ENCODE results near the gene USP7. TPM values are rescaled to one million over a fixed set of nuclear protein-coding genes. Genes with fewer than 3 reads are reported as not detected.

USP7 gene
- total RNA-seq, 4 donors from 2014 or later: 125 to 139 (median 130) TPM

DNA sequence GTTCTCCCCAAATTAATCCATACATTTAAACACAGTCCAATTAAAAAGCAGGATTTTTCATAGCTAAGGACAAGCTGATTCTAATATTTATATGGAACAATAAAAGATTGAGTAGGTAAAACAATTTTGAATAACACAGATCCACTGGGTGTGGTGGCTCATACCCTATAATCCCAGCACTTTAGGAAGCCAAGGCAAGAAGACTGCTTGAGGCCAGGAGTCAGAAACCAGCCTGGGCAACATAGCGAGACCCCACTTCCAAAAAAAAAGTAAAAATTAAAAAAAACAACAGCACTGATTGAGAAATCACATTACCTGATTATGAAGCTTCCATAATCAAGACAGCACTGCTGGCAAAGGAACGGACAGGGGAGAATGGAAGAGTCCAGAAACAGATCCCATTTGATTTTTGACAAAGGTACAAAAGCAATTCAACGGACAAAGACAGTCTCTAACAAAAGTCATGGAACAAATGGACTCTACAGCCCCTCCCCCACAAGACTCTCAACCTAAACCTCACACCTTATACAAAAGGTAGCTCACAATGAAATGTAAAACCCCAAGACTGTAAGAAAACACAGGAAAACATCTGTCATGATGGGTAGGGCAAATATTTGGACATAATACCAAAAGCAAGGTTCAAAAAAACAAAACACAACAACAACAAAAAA lies 17.9 kb downstream of the USP7 start:
- Histone ChIP-seq H3K27me3 (no peaks in the 10 kb centered on the region), H3K36me3 (no peaks in the 10 kb centered on the region), H3K9me3 (no peaks in the 10 kb centered on the region), H3K4me3 (no peak overlapping the region), H3K27ac (no peak overlapping the region), H3K4me1 (peaks cover 0 to 82% (median 29%) of the 10 kb centered on the region in 4 donors)
- no peak for DNase-seq
- no peak for TF ChIP-seq POLR2A (IDR thresholded peaks at IDR 0.05)
- no peak for TF ChIP-seq CTCF (IDR thresholded peaks at IDR 0.05)

DNA sequence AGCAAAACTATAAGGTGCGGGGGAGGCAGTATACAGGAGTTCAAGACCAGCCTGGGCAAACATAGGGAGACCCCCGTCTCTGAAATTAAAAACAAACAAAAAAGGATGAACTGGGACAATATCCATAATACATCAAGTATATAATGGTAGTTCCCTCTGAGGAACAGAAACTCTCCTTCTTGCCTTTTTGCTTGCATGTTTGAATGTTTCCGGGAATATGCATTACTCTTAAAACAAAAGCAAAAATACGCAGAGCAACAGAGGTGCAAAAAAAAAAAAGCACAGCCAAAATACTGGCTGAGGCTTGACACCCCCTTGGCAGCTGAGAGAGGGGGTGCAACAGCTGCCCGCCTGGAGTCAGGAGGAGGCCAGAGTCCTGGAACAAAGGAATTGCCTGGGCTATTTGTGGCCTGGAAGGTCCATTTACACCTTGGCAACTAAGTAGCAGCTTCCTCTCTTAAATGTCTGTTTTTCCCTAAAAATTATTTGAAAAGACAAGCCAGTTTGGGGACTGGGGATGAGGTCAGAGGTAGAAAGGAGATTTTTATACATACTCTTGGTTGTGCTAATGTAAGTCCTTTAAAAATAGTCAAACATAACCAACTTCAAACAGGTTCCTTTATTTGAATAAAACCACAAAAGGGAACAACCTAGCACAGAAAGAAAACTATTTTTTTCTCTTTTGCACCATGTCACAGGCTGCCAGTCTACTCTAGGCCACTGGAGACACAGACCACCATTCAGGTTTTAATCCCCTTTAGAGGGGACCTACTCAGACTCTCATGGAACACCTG lies 19.5 kb downstream of the USP7 start:
- Histone ChIP-seq H3K27me3 (no peaks in the 10 kb centered on the region), H3K36me3 (no peaks in the 10 kb centered on the region), H3K9me3 (no peaks in the 10 kb centered on the region), H3K27ac (peak overlapping the region in 1 of 4 donors; percentile 67), H3K4me3 (no peak overlapping the region), H3K4me1 (peaks cover 0 to 79% (median 25%) of the 10 kb centered on the region in 4 donors)
- TF ChIP-seq POLR2A (IDR thresholded peaks at IDR 0.05): no peak
- no peak for TF ChIP-seq CTCF (IDR thresholded peaks at IDR 0.05)
- no peak for DNase-seq

GRCh38 chr16:8943001-8943763 lies 20.5 kb downstream of the USP7 start:
- Histone ChIP-seq H3K36me3 (no peaks in the 10 kb centered on the region), H3K4me3 (no peak overlapping the region), H3K27ac (no peak overlapping the region), H3K27me3 (no peaks in the 10 kb centered on the region), H3K4me1 (peaks cover 0 to 74% (median 20%) of the 10 kb centered on the region in 4 donors), H3K9me3 (no peaks in the 10 kb centered on the region)
- no peak for DNase-seq
- no peak for TF ChIP-seq CTCF (IDR thresholded peaks at IDR 0.05)
- no peak for TF ChIP-seq POLR2A (IDR thresholded peaks at IDR 0.05)

DNA sequence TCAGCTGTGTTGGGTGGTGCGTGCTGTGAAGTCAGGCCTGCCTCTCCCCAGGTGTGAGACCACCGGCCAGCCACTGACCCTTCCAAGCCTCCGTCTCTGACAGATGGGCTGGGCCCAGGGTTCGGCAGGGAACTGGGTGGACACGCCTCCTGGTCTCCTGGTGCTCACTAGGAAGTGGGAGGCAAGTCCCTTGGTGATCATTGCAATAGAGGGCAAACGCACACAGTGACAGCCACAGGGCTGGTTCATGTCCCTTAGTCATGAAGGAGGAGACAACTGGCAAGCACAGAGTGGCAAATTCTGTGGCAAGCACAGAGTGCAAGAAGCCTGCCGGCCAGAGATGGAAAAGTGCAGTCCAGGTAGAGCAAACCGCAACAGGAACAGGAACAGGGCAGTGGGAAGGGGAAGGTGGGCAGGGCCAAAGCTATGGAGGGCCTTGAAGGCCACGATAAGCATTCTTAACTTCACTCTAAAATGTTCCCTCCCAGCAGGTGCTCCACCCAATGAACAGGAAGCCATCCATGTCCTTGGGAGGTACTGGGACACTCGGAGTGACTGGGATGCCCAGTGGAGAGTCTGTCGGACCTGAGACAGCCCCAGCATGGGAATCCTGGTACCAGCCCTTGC lies 21.9 kb downstream of the USP7 start:
- Histone ChIP-seq H3K36me3 (no peaks in the 10 kb centered on the region), H3K4me1 (peaks cover 0 to 72% (median 16%) of the 10 kb centered on the region in 4 donors), H3K27ac (no peak overlapping the region), H3K4me3 (no peak overlapping the region), H3K9me3 (no peaks in the 10 kb centered on the region), H3K27me3 (no peaks in the 10 kb centered on the region)
- no peak for DNase-seq
- no peak for TF ChIP-seq CTCF (IDR thresholded peaks at IDR 0.05)
- TF ChIP-seq POLR2A (IDR thresholded peaks at IDR 0.05): no peak

GRCh38 chr16:8937803-8938202 lies 25.9 kb downstream of the USP7 start:
- TF ChIP-seq CTCF (IDR thresholded peaks at IDR 0.05): no peak
- no peak for TF ChIP-seq POLR2A (IDR thresholded peaks at IDR 0.05)
- DNase-seq: no peak
- no peak overlapping the region for H3K4me3 ChIP-seq
- no peak overlapping the region for H3K27ac ChIP-seq
- no peaks in the 10 kb centered on the region for H3K36me3 ChIP-seq
- H3K9me3 ChIP-seq: no peaks in the 10 kb centered on the region
- H3K27me3 ChIP-seq: no peaks in the 10 kb centered on the region
- peaks cover 0 to 59% (median 10%) of the 10 kb centered on the region in 4 donors for H3K4me1 ChIP-seq

Data from Peyer's patch (tissue), 4 donors.